ENCODE measurements around the gene SLC48A1.

GRCh38 chr12:47752552-47752951 lies 20.5 kb upstream of the SLC48A1 start:
- TF ChIP-seq CTCF (IDR thresholded peaks at IDR 0.05) (no peak), POLR2A (IDR thresholded peaks at IDR 0.05) (no peak)
